Psoas muscle (tissue), 8 donors: Measurements from ENCODE around the gene APOB. TPM values are rescaled to one million over a fixed set of nuclear protein-coding genes. Genes with fewer than 3 reads are reported as not detected.

Source experiments
- ATAC-seq, 4 donors: fragments of 200-7000 bp; cut with Tn5 transposase; one replicate each; pipeline ENCODE4 v1.9.1; 2020; ENCODE audit warnings: moderate library complexity in 3 of 4, mild to moderate bottlenecking in 2 of 4
- DNase-seq, 2 donors: peaks; one replicate each; pipeline ENCODE4 v3.0.0-alpha.2; 2020
- H3K27ac ChIP-seq: fragments of 200-600 bp; one replicate; pipeline ENCODE4 v1.8.0; 2022
- H3K27me3 ChIP-seq, 3 donors: fragments of 200-600 bp in 1 of 3; one replicate each; pipeline versions ENCODE4 v1.6.1 to v1.8.0; 2013 to 2022; ENCODE audit warnings: low read length in 2 of 3, mild to moderate bottlenecking in 2 of 3, moderate library complexity in 1 of 3; ENCODE audit not compliant: insufficient read depth in 3 of 3
- H3K36me3 ChIP-seq, 2 donors: fragments of 200-600 bp in 1 of 2; one replicate each; pipeline versions ENCODE4 v1.6.1 to v1.8.0; 2013 to 2022; ENCODE audit warnings: low read depth in 1 of 2, mild to moderate bottlenecking in 1 of 2, moderate library complexity in 1 of 2; ENCODE audit not compliant: insufficient read depth in 1 of 2
- H3K4me1 ChIP-seq: fragments of 200-600 bp; one replicate; pipeline ENCODE4 v1.8.0; 2022
- H3K4me3 ChIP-seq: fragments of 200-600 bp; one replicate; pipeline ENCODE4 v1.8.0; 2022; ENCODE audit warnings: mild to moderate bottlenecking
- H3K9me3 ChIP-seq: fragments of 200-600 bp; one replicate; pipeline ENCODE4 v1.8.0; 2022
- WGBS, 3 donors: extraction: QIAGEN DNeasy Blood & Tissue Kit; methylation state at CpG; one replicate each; pipeline versions ENCODE4 v1.1.6 to v1.1.7; 2013; 5-methylcytosine and 5-hydroxymethylcytosine counted together
- intact Hi-C, 2 donors: fragments of 100-400 bp; cut with DNase I; formaldehyde crosslinking; loops; one replicate each; pipeline versions ENCODE4 v1.11.0 to v1.14.2; 2022
- polyA plus RNA-seq, 3 donors: library from polyadenylated mRNA; stranded (reverse); fragments of 200-250 nt; gene quantifications; one replicate each; pipeline ENCODE4 v1.2.3, GENCODE V29; 2013
- total RNA-seq, 4 donors: library from RNA; stranded (reverse); fragmentation: NEBNext Ultra II Directional in 2 of 4; extraction: Animal tissue kit (Norgen Biotek cat#: 25700) in 2 of 4; gene quantifications; one replicate each; pipeline versions ENCODE4 v1.2.1 to v1.2.4, GENCODE V29; 2021 to 2023
- TF ChIP-seq, protein P1 (sequence below): fragments of 200-600 bp; IDR thresholded peaks from one replicate; pipeline ENCODE4 v1.8.0; 2022; ENCODE audit warnings: antibody characterized with exemption
- donor health status: healthy with polysubstance abuse.
- donor health status: DM: no; HTN: no; CAD: no; lungs with moderate emphysema.
- donor health status: Bipolar disorder and iron deficiency.
- donor health status: healthy.
- donor health status: DM: yes; HTN: yes; CAD: no.
- donor health status: DM: no; HTN: no; CAD: no.
- donor health status: DM: no; HTN: no; CAD: no.
- donor health status: DM: yes; HTN: yes; CAD: no.

APOB gene
- total and polyA plus RNA-seq, 7 donors, result 0.03 to 0.64 (median 0.34) TPM

GRCh38 chr2:20983844-20984243 lies 60.0 kb downstream of the APOB start:
- H3K27me3 ChIP-seq, result no peaks in the 10 kb centered on the region
- intact Hi-C loops, result no loop called here
- ATAC-seq (no peak), DNase-seq (no peak)
- TF ChIP-seq, protein P1, sequence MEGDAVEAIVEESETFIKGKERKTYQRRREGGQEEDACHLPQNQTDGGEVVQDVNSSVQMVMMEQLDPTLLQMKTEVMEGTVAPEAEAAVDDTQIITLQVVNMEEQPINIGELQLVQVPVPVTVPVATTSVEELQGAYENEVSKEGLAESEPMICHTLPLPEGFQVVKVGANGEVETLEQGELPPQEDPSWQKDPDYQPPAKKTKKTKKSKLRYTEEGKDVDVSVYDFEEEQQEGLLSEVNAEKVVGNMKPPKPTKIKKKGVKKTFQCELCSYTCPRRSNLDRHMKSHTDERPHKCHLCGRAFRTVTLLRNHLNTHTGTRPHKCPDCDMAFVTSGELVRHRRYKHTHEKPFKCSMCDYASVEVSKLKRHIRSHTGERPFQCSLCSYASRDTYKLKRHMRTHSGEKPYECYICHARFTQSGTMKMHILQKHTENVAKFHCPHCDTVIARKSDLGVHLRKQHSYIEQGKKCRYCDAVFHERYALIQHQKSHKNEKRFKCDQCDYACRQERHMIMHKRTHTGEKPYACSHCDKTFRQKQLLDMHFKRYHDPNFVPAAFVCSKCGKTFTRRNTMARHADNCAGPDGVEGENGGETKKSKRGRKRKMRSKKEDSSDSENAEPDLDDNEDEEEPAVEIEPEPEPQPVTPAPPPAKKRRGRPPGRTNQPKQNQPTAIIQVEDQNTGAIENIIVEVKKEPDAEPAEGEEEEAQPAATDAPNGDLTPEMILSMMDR, result no peak
- 34 to 57% (median 47%) methylated on average over 3 of the region's 3 CpGs for WGBS, 3 donors
- H3K36me3 ChIP-seq, result no peaks in the 10 kb centered on the region
- H3K27ac ChIP-seq, result no peak overlapping the region
- no peak overlapping the region for H3K4me3 ChIP-seq
- H3K9me3 ChIP-seq, result no peaks in the 10 kb centered on the region
- peaks cover 21% of the 10 kb centered on the region for H3K4me1 ChIP-seq

DNA sequence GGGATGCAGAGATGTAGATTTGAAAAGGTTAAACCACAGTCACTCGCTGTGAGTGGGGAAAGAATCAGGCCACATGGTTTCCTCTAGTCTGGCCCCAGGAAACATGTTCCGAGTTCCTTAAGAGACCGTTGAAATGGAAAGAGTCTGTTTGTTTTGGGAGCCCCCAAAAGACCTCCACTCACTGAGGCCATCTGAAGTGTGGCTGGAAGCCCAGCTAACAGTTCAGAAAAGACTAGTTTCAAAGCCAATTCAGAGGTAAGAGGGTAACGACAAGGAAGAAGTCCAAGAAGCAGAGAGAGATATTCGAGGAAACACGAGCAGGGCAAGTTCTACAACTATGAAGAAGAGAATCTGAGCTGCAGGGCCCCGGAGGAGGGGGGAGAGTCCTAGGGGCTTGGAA lies 61.0 kb downstream of the APOB start:
- no peak for ATAC-seq
- TF ChIP-seq, protein P1, result no peak
- 77 to 80% (median 78%) methylated on average over 7 of the region's 7 CpGs for WGBS, 3 donors

DNA sequence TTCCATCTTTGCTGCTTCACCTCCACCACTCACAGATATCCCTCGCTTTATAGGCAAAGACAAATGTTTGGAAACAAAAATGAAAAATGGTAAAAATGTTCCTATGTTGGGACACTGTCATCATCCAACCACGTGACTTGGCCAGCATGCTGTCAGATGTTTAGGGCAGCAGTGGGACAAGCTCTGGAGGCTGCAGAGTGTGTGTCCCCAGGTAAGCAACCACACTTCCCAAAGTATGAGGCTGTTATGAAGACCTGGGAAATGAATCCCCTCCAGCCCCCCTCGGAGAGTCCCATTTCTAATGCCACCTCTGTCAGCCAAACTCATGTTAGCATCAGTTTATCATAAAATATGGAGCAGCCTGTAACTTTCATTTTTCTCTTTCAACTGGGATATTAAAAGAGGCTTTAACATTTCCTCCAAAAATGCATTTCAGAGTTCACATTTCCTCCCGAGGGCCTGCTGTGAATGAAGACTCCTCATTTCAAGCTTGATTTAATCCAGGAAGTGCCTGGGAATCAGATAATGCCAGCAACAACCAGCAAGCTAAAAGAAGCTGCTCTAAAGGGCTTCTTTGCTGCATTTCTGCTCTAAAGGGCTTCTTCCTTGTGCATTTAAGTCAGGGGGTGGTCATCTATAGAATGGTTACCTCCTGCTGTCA lies 66.2 kb downstream of the APOB start:
- Histone ChIP-seq H3K4me3 (no peak overlapping the region), H3K27ac (no peak overlapping the region), H3K9me3 (no peaks in the 10 kb centered on the region), H3K27me3 (no peaks in the 10 kb centered on the region), H3K4me1 (no peaks in the 10 kb centered on the region), H3K36me3 (no peaks in the 10 kb centered on the region)
- intact Hi-C loops, result no loop called here
- no peak for DNase-seq
- TF ChIP-seq, protein P1, result no peak
- peak in 2 of 4 donors; percentile 37 to 47 for ATAC-seq
- 43 to 56% (median 44%) methylated on average over 4 of the region's 4 CpGs for WGBS, 3 donors

More for the DNA sequence above, 61.0 kb downstream of the APOB start:
- Histone ChIP-seq H3K36me3 (no peaks in the 10 kb centered on the region), H3K4me3 (no peak overlapping the region), H3K9me3 (no peaks in the 10 kb centered on the region), H3K27ac (no peak overlapping the region), H3K27me3 (no peaks in the 10 kb centered on the region), H3K4me1 (peaks cover 21% of the 10 kb centered on the region)
- intact Hi-C loops, result no loop called here
- no peak for DNase-seq

DNA sequence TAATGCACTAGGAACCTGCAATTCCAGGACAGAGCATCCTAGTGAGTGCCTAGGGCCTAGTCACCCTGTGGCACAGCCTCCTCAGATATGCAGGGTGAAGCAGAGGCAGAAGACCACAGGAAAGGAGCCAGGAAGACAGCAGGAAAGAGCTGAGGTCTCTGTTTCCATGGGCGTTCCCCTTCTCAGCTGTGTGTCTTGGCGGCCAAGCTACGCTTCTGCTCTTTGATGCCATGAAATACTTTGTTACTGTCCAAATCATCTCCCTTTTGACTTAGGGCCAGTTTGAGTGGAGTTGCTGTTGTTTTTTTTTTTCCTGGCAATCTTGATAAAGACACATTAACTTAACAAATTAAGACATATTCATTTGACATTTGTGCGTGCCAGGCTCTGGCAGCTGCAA lies 67.3 kb downstream of the APOB start:
- no peak overlapping the region for H3K4me3 ChIP-seq
- 22 to 27% (median 23%) methylated on average over 4 of the region's 4 CpGs for WGBS, 3 donors
- no peak for DNase-seq
- ATAC-seq, result peak in 3 of 4 donors; percentile 53 to 80 (median 58)
- no peaks in the 10 kb centered on the region for H3K4me1 ChIP-seq
- TF ChIP-seq, protein P1, result no peak
- H3K9me3 ChIP-seq, result no peaks in the 10 kb centered on the region
- intact Hi-C loops, result no loop called here
- H3K36me3 ChIP-seq, result no peaks in the 10 kb centered on the region
- no peak overlapping the region for H3K27ac ChIP-seq
- no peaks in the 10 kb centered on the region for H3K27me3 ChIP-seq
